Breast epithelium (tissue), 3 donors: ENCODE data around the gene RPL28.

ENCODE experiments used
- CTCF ChIP-seq, 3 donors: fragments of 450-650 bp; IDR thresholded peaks; one replicate each; pipeline ENCODE4 v1.5.1; 2016 to 2017; ENCODE audit warnings: antibody characterized with exemption in 3 of 3, mild to moderate bottlenecking in 3 of 3, moderate library complexity in 3 of 3
- POLR2A ChIP-seq: fragments of 450-650 bp; IDR thresholded peaks from one replicate; pipeline ENCODE4 v1.6.1; 2016; ENCODE audit warnings: antibody characterized with exemption, mild to moderate bottlenecking, moderate library complexity

- no peak for TF ChIP-seq POLR2A
- no peak for TF ChIP-seq CTCF (IDR thresholded peaks at IDR 0.05)
These were observed 31.7 kb upstream of the RPL28 start for GRCh38 chr19:55353803-55354697.
